HEK293T (cell line): ENCODE data around the gene BRD4.

Source experiments
- BHLHE40 ChIP-seq: fragments of 450-650 bp; IDR thresholded peaks from 2 replicates; pipeline ENCODE4 v1.6.1; 2016; ENCODE audit warnings: mild to moderate bottlenecking, moderate library complexity, borderline replicate concordance
- FOXA1 ChIP-seq: fragments of 450-650 bp; IDR thresholded peaks from 2 replicates; pipeline ENCODE4 v1.6.1; 2016; ENCODE audit warnings: mild to moderate bottlenecking
- HDGF ChIP-seq: fragments of 450-650 bp; IDR thresholded peaks from 2 replicates; pipeline ENCODE4 v1.6.1; 2017; ENCODE audit warnings: antibody characterized with exemption, borderline replicate concordance
- SP1 ChIP-seq: fragments of 450-650 bp; IDR thresholded peaks from 2 replicates; pipeline ENCODE4 v1.6.1; 2017
- SUZ12 ChIP-seq: fragments of 450-650 bp; IDR thresholded peaks from 2 replicates; pipeline ENCODE4 v1.6.1; 2016; ENCODE audit warnings: mild to moderate bottlenecking

DNA sequence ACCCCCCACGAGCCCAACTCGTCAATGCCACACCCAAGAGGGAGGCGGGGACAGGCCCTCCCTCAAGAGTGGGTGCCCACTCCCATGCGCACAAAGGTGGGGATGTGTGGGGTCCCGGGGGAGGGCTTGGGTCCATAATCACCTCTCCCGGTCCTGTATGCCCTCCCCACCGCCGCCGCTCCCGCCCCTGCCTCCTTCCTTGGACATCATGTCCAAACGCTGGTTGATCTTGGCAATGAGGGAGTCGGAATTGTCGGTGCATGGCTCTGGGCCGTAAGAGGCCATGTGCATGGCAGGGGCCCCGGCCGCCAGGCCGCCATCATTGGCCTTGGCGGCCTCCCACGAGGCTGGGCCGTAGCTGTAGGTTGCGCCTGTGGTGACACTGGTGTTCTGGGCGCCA is 41.3 kb upstream of the BRD4 start:
- TF ChIP-seq BHLHE40: no peak
- no peak for TF ChIP-seq HDGF
- no peak for TF ChIP-seq SUZ12
- TF ChIP-seq FOXA1: no peak
- no peak for TF ChIP-seq SP1
